Measurements from ENCODE around the gene FGD6. TPM values are rescaled to one million over a fixed set of nuclear protein-coding genes. Genes with fewer than 3 reads are reported as not detected.

FGD6 gene
- polyA plus RNA-seq, 1 donor (not counting 4 experiments of a cell fraction or from before 2014, with no cell fraction given), result 54.2 TPM

- Histone ChIP-seq H3K9me3 (ENCODE audit: control insufficient read depth, low read depth, low read length) (no peaks in the 10 kb centered on the region), H3K9ac (ENCODE audit: control insufficient read depth, extremely low read depth, insufficient read depth, low read length) (no peak overlapping the region), H3K4me2 (ENCODE audit: control insufficient read depth, extremely low read depth, insufficient read depth, low read depth, low read length) (no peak overlapping the region), H3K27ac (ENCODE audit: control insufficient read depth, insufficient read depth, low read length) (no peak overlapping the region), H3K9me1 (ENCODE audit: control insufficient read depth, extremely low read depth, insufficient read depth, low read length) (no peaks in the 10 kb centered on the region), H3K4me1 (ENCODE audit: control insufficient read depth, extremely low read depth, insufficient read depth, low read length) (peaks cover 21% of the 10 kb centered on the region), H3K36me3 (ENCODE audit: control insufficient read depth in 2 of 2, extremely low read depth in 1 of 2, insufficient read depth in 2 of 2, low read length in 2 of 2) (peaks cover 29 to 65% of the 10 kb centered on the region in 2 experiments), H4K20me1 (ENCODE audit: control insufficient read depth, extremely low read depth, insufficient read depth, low read length) (no peaks in the 10 kb centered on the region), H2AFZ (ENCODE audit: control insufficient read depth, low read length) (no peak overlapping the region), H3K27me3 (ENCODE audit: control insufficient read depth, extremely low read depth, insufficient read depth, low read length) (no peaks in the 10 kb centered on the region), H3K4me3 (ENCODE audit: control insufficient read depth in 2 of 3, extremely low read depth in 1 of 3, insufficient read depth in 2 of 3, low read depth in 1 of 3, low read length in 3 of 3) (no peak overlapping the region), H3K79me2 (ENCODE audit: control insufficient read depth, insufficient read depth, low read length) (peaks cover 15% of the 10 kb centered on the region)
- no peak for TF ChIP-seq EZH2 (IDR thresholded peaks at IDR 0.05; ENCODE audit: low read length)
- TF ChIP-seq CTCF (optimal IDR thresholded peaks at IDR 0.05 in 1 of 3, IDR thresholded peaks at IDR 0.05 in 1 of 3, conservative IDR thresholded peaks at IDR 0.05 in 1 of 3; ENCODE audit: extremely low read depth in 1 of 3, insufficient read depth in 2 of 3, low read length in 3 of 3), result no peak
- dilution Hi-C loops (cut with MboI; ENCODE audit: extremely low pct_ligation_motif_present, low sequenced_read_pairs), result no loop called here
- FAIRE-seq (no peak), DNase-seq (ENCODE audit: low read depth, low spot score) (no peak)
Measured at GRCh38 chr12:95100264-95101190, 116.7 kb downstream of the FGD6 start.

- H3K9me3 ChIP-seq (ENCODE audit: control insufficient read depth, low read depth, low read length), result no peaks in the 10 kb centered on the region
- H2AFZ ChIP-seq (ENCODE audit: control insufficient read depth, low read length), result no peak overlapping the region
- no peak overlapping the region for H3K9ac ChIP-seq (ENCODE audit: control insufficient read depth, extremely low read depth, insufficient read depth, low read length)
- H3K36me3 ChIP-seq (ENCODE audit: control insufficient read depth in 2 of 2, extremely low read depth in 1 of 2, insufficient read depth in 2 of 2, low read length in 2 of 2), result peaks cover 24 to 65% of the 10 kb centered on the region in 2 experiments
- no peak for FAIRE-seq
- H3K27me3 ChIP-seq (ENCODE audit: control insufficient read depth, extremely low read depth, insufficient read depth, low read length), result no peaks in the 10 kb centered on the region
- DNase-seq (ENCODE audit: low read depth, low spot score), result no peak
- TF ChIP-seq CTCF (optimal IDR thresholded peaks at IDR 0.05 in 1 of 3, IDR thresholded peaks at IDR 0.05 in 1 of 3, conservative IDR thresholded peaks at IDR 0.05 in 1 of 3; ENCODE audit: extremely low read depth in 1 of 3, insufficient read depth in 2 of 3, low read length in 3 of 3), result no peak
- TF ChIP-seq EZH2 (IDR thresholded peaks at IDR 0.05; ENCODE audit: low read length), result no peak
- H3K27ac ChIP-seq (ENCODE audit: control insufficient read depth, insufficient read depth, low read length), result no peak overlapping the region
- no peak overlapping the region for H3K4me2 ChIP-seq (ENCODE audit: control insufficient read depth, extremely low read depth, insufficient read depth, low read depth, low read length)
- peaks cover 15% of the 10 kb centered on the region for H3K79me2 ChIP-seq (ENCODE audit: control insufficient read depth, insufficient read depth, low read length)
- no peak overlapping the region for H3K4me3 ChIP-seq (ENCODE audit: control insufficient read depth in 2 of 3, extremely low read depth in 1 of 3, insufficient read depth in 2 of 3, low read depth in 1 of 3, low read length in 3 of 3)
- peaks cover 21% of the 10 kb centered on the region for H3K4me1 ChIP-seq (ENCODE audit: control insufficient read depth, extremely low read depth, insufficient read depth, low read length)
- H3K9me1 ChIP-seq (ENCODE audit: control insufficient read depth, extremely low read depth, insufficient read depth, low read length), result no peaks in the 10 kb centered on the region
- dilution Hi-C loops (cut with MboI; ENCODE audit: extremely low pct_ligation_motif_present, low sequenced_read_pairs), result no loop called here
- H4K20me1 ChIP-seq (ENCODE audit: control insufficient read depth, extremely low read depth, insufficient read depth, low read length), result no peaks in the 10 kb centered on the region
Measured at GRCh38 chr12:95099270-95099790, 117.9 kb downstream of the FGD6 start.

All from keratinocyte (primary cell).